Skeletal muscle satellite cell (primary cell): ENCODE data around the gene FOXP2.
"Not testable (repeated sequence)": the region's sequence is repeated elsewhere in the genome, so short reads cannot be mapped to it uniquely, and the experiment has no call there.

ENCODE experiments used
- H3K27me3 ChIP-seq: 2 replicates; pipeline ENCODE4 v1.7.0; 2013; ENCODE audit warnings: low read length; ENCODE audit not compliant: control insufficient read depth, insufficient read depth
- H3K36me3 ChIP-seq: 2 replicates; pipeline ENCODE4 v1.7.0; 2013; ENCODE audit warnings: mild to moderate bottlenecking, control low read depth, low read length; ENCODE audit not compliant: insufficient read depth
- H3K4me1 ChIP-seq: 2 replicates; pipeline ENCODE4 v1.7.0; 2013; ENCODE audit warnings: low read length; ENCODE audit not compliant: control insufficient read depth, insufficient read depth
- H3K4me2 ChIP-seq: 2 replicates; pipeline ENCODE4 v1.7.0; 2013; ENCODE audit warnings: mild to moderate bottlenecking, low read length
- H3K4me3 ChIP-seq: 2 replicates; pipeline ENCODE4 v1.7.0; 2013; ENCODE audit warnings: low read length
- H3K9ac ChIP-seq: 2 replicates; pipeline ENCODE4 v1.7.0; 2013; ENCODE audit warnings: mild to moderate bottlenecking, low read depth, low read length, moderate library complexity
- H3K9me3 ChIP-seq: replicated peaks from 2 replicates; pipeline ENCODE4 v1.7.0; 2013; ENCODE audit warnings: mild to moderate bottlenecking, control low read depth, low read length

FOXP2 gene

GRCh38 chr7:114606100-114606499 lies 191.5 kb downstream of the FOXP2 start:
- no peaks in the 10 kb centered on the region for H3K9me3 ChIP-seq

GRCh38 chr7:114608822-114609221 lies 194.2 kb downstream of the FOXP2 start:
- not testable (repeated sequence) for H3K9me3 ChIP-seq, H3K9ac ChIP-seq, H3K27me3 ChIP-seq, H3K4me2 ChIP-seq, H3K36me3 ChIP-seq, H3K4me1 ChIP-seq, H3K4me3 ChIP-seq

More at GRCh38 chr7:114606100-114606499, 191.5 kb downstream of the FOXP2 start:
- no peaks in the 10 kb centered on the region for H3K36me3 ChIP-seq
- H3K27me3 ChIP-seq: no peaks in the 10 kb centered on the region
- no peak overlapping the region for H3K9ac ChIP-seq
- no peak overlapping the region for H3K4me3 ChIP-seq
- H3K4me2 ChIP-seq: no peak overlapping the region
- H3K4me1 ChIP-seq: no peaks in the 10 kb centered on the region

- H3K9me3 ChIP-seq: no peaks in the 10 kb centered on the region
- no peak overlapping the region for H3K9ac ChIP-seq
- no peaks in the 10 kb centered on the region for H3K36me3 ChIP-seq
- no peaks in the 10 kb centered on the region for H3K27me3 ChIP-seq
- no peak overlapping the region for H3K4me3 ChIP-seq
- no peak overlapping the region for H3K4me2 ChIP-seq
- no peaks in the 10 kb centered on the region for H3K4me1 ChIP-seq
Measured at GRCh38 chr7:114620208-114620607, 205.6 kb downstream of the FOXP2 start.

- H3K27me3 ChIP-seq: no peaks in the 10 kb centered on the region
- no peaks in the 10 kb centered on the region for H3K9me3 ChIP-seq
- no peaks in the 10 kb centered on the region for H3K4me1 ChIP-seq
- no peak overlapping the region for H3K4me3 ChIP-seq
- no peak overlapping the region for H3K4me2 ChIP-seq
- no peak overlapping the region for H3K9ac ChIP-seq
- H3K36me3 ChIP-seq: no peaks in the 10 kb centered on the region
Measured at GRCh38 chr7:114622221-114622620, 207.6 kb downstream of the FOXP2 start.

GRCh38 chr7:114623146-114623545 lies 208.5 kb downstream of the FOXP2 start:
- Histone ChIP-seq H3K36me3 (no peaks in the 10 kb centered on the region), H3K4me1 (no peaks in the 10 kb centered on the region), H3K9ac (no peak overlapping the region), H3K27me3 (no peaks in the 10 kb centered on the region), H3K4me2 (no peak overlapping the region), H3K9me3 (no peaks in the 10 kb centered on the region), H3K4me3 (no peak overlapping the region)

GRCh38 chr7:114627231-114627630 lies 212.6 kb downstream of the FOXP2 start:
- Histone ChIP-seq H3K4me2 (no peak overlapping the region), H3K4me3 (no peak overlapping the region), H3K4me1 (no peaks in the 10 kb centered on the region), H3K9ac (no peak overlapping the region), H3K9me3 (no peaks in the 10 kb centered on the region), H3K27me3 (no peaks in the 10 kb centered on the region), H3K36me3 (no peaks in the 10 kb centered on the region)

- no peaks in the 10 kb centered on the region for H3K27me3 ChIP-seq
- H3K4me1 ChIP-seq: no peaks in the 10 kb centered on the region
- no peaks in the 10 kb centered on the region for H3K36me3 ChIP-seq
- H3K9me3 ChIP-seq: no peaks in the 10 kb centered on the region
- no peak overlapping the region for H3K4me3 ChIP-seq
- H3K9ac ChIP-seq: no peak overlapping the region
- H3K4me2 ChIP-seq: no peak overlapping the region
Measured at GRCh38 chr7:114628362-114628761, 213.7 kb downstream of the FOXP2 start.

- no peaks in the 10 kb centered on the region for H3K27me3 ChIP-seq
Measured at GRCh38 chr7:114629762-114630161, 215.1 kb downstream of the FOXP2 start.

GRCh38 chr7:114630201-114630990 lies 215.8 kb downstream of the FOXP2 start:
- H3K36me3 ChIP-seq: no peaks in the 10 kb centered on the region
- H3K9ac ChIP-seq: no peak overlapping the region
- no peaks in the 10 kb centered on the region for H3K9me3 ChIP-seq
- no peak overlapping the region for H3K4me2 ChIP-seq
- H3K4me1 ChIP-seq: no peaks in the 10 kb centered on the region
- H3K27me3 ChIP-seq: no peaks in the 10 kb centered on the region
- H3K4me3 ChIP-seq: no peak overlapping the region

More at GRCh38 chr7:114629762-114630161, 215.1 kb downstream of the FOXP2 start:
- no peaks in the 10 kb centered on the region for H3K36me3 ChIP-seq
- no peak overlapping the region for H3K4me2 ChIP-seq
- H3K4me1 ChIP-seq: no peaks in the 10 kb centered on the region
- H3K9ac ChIP-seq: no peak overlapping the region
- H3K4me3 ChIP-seq: no peak overlapping the region
- H3K9me3 ChIP-seq: no peaks in the 10 kb centered on the region

GRCh38 chr7:114631249-114631822 lies 216.7 kb downstream of the FOXP2 start:
- no peak overlapping the region for H3K4me2 ChIP-seq
- H3K36me3 ChIP-seq: no peaks in the 10 kb centered on the region
- no peaks in the 10 kb centered on the region for H3K27me3 ChIP-seq

GRCh38 chr7:114639451-114639850 lies 224.8 kb downstream of the FOXP2 start:
- Histone ChIP-seq H3K27me3 (no peaks in the 10 kb centered on the region), H3K4me1 (no peaks in the 10 kb centered on the region), H3K9me3 (no peaks in the 10 kb centered on the region), H3K36me3 (no peaks in the 10 kb centered on the region), H3K4me2 (no peak overlapping the region), H3K4me3 (no peak overlapping the region), H3K9ac (no peak overlapping the region)

More at GRCh38 chr7:114631249-114631822, 216.7 kb downstream of the FOXP2 start:
- H3K9ac ChIP-seq: no peak overlapping the region
- no peak overlapping the region for H3K4me3 ChIP-seq
- no peaks in the 10 kb centered on the region for H3K4me1 ChIP-seq
- no peaks in the 10 kb centered on the region for H3K9me3 ChIP-seq

GRCh38 chr7:114644455-114644854 lies 229.8 kb downstream of the FOXP2 start:
- Histone ChIP-seq H3K9me3 (no peaks in the 10 kb centered on the region), H3K9ac (no peak overlapping the region)

More at GRCh38 chr7:114644455-114644854, 229.8 kb downstream of the FOXP2 start:
- no peak overlapping the region for H3K4me2 ChIP-seq
- no peaks in the 10 kb centered on the region for H3K4me1 ChIP-seq
- H3K27me3 ChIP-seq: no peaks in the 10 kb centered on the region
- no peak overlapping the region for H3K4me3 ChIP-seq
- H3K36me3 ChIP-seq: no peaks in the 10 kb centered on the region
